CD14-positive monocyte (primary cell): ENCODE data around the gene RUFY4. TPM values are rescaled to one million over a fixed set of nuclear protein-coding genes. Genes with fewer than 3 reads are reported as not detected.

Experiments used
- DNase-seq, 3 donors: peaks; one replicate each; pipeline ENCODE4 v3.0.0-alpha.2; 2011 to 2022
- H2AFZ ChIP-seq: 2 replicates; pipeline ENCODE4 v1.6.0; 2012; ENCODE audit warnings: mild to moderate bottlenecking, low read depth, low read length, inconsistent platforms; ENCODE audit not compliant: insufficient read depth, poor library complexity, severe bottlenecking
- H3K27ac ChIP-seq, 2 donors: 1 replicate in 1 of 2; 2 replicates in 1 of 2; pipeline ENCODE4 v1.5.1; 2012 to 2013; ENCODE audit warnings: low read length in 2 of 2, control low read depth in 1 of 2, inconsistent platforms in 1 of 2, low read depth in 1 of 2, mild to moderate bottlenecking in 1 of 2
- H3K27me3 ChIP-seq, 2 donors: one replicate each; pipeline versions ENCODE4 v1.6.0 to v1.6.1; 2011 to 2013; ENCODE audit warnings: low read length in 2 of 2; ENCODE audit not compliant: control insufficient read depth in 2 of 2, insufficient read depth in 2 of 2
- H3K36me3 ChIP-seq, 2 donors: replicated peaks in 1 of 2; 1 replicate in 1 of 2; 2 replicates in 1 of 2; pipeline versions ENCODE4 v1.5.1 to v1.6.1; 2012 to 2013; ENCODE audit warnings: low read length in 2 of 2, control low read depth in 1 of 2, inconsistent platforms in 1 of 2, mild to moderate bottlenecking in 1 of 2; ENCODE audit not compliant: insufficient read depth in 2 of 2, control insufficient read depth in 1 of 2
- H3K4me1 ChIP-seq, 2 donors: 1 replicate in 1 of 2; 2 replicates in 1 of 2; pipeline versions ENCODE4 v1.5.1 to v1.6.1; 2012 to 2013; ENCODE audit warnings: low read length in 2 of 2, control low read depth in 1 of 2, inconsistent platforms in 1 of 2, mild to moderate bottlenecking in 1 of 2, moderate library complexity in 1 of 2; ENCODE audit not compliant: insufficient read depth in 2 of 2, control insufficient read depth in 1 of 2
- H3K4me2 ChIP-seq: replicated peaks from 2 replicates; pipeline ENCODE3; 2012; ENCODE audit warnings: low read length, moderate library complexity, mild to moderate bottlenecking; ENCODE audit not compliant: poor library complexity, severe bottlenecking; ENCODE audit errors: extremely low read depth
- H3K4me3 ChIP-seq, 3 experiments: fragments of 200-600 bp in 1 of 3; sonication (generic) in 1 of 3; replicated peaks in 1 of 3; 1 replicate in 2 of 3; 2 replicates in 1 of 3; pipeline ENCODE4 v1.5.1; 2011 to 2013; ENCODE audit warnings: low read length in 3 of 3, mild to moderate bottlenecking in 3 of 3, control low read depth in 2 of 3, low read depth in 2 of 3, inconsistent platforms in 1 of 3, moderate library complexity in 1 of 3
- H3K79me2 ChIP-seq: 2 replicates; pipeline ENCODE4 v1.6.0; 2012; ENCODE audit warnings: mild to moderate bottlenecking, control low read depth, inconsistent platforms, low read length, moderate library complexity; ENCODE audit not compliant: insufficient read depth
- H3K9ac ChIP-seq: 2 replicates; pipeline ENCODE4 v1.6.0; 2017; ENCODE audit warnings: low read length, mild to moderate bottlenecking; ENCODE audit not compliant: insufficient read depth, poor library complexity, severe bottlenecking
- H3K9me3 ChIP-seq, 2 donors: replicated peaks in 1 of 2; 1 replicate in 1 of 2; 2 replicates in 1 of 2; pipeline versions ENCODE4 v1.5.1 to v1.6.1; 2012 to 2013; ENCODE audit warnings: low read length in 2 of 2, control low read depth in 1 of 2; ENCODE audit not compliant: control insufficient read depth in 1 of 2, insufficient read depth in 1 of 2
- H4K20me1 ChIP-seq: 2 replicates; pipeline ENCODE4 v1.6.0; 2012; ENCODE audit warnings: mild to moderate bottlenecking, low read length, control low read depth, moderate library complexity; ENCODE audit not compliant: insufficient read depth
- H3K27ac Mint-ChIP-seq, 7 donors: one replicate each; pipeline ENCODE4 v1.8.0; 2020; ENCODE audit warnings: mild to moderate bottlenecking in 7 of 7, mixed read lengths in 7 of 7, moderate library complexity in 6 of 7, inconsistent platforms in 2 of 7
- H3K27me3 Mint-ChIP-seq, 3 donors: one replicate each; pipeline ENCODE4 v1.8.0; 2021 to 2022; ENCODE audit warnings: low read depth in 3 of 3, mild to moderate bottlenecking in 3 of 3, mixed read lengths in 3 of 3, moderate library complexity in 3 of 3, inconsistent platforms in 1 of 3
- H3K36me3 Mint-ChIP-seq, 2 donors: one replicate each; pipeline ENCODE4 v1.8.0; 2020; ENCODE audit warnings: mixed read lengths in 2 of 2, inconsistent platforms in 1 of 2, mild to moderate bottlenecking in 1 of 2
- H3K4me1 Mint-ChIP-seq: one replicate; pipeline ENCODE4 v1.8.0; 2020; ENCODE audit warnings: mild to moderate bottlenecking, mixed read lengths
- H3K4me3 Mint-ChIP-seq, 2 donors: one replicate each; pipeline ENCODE4 v1.8.0; 2020; ENCODE audit warnings: mild to moderate bottlenecking in 2 of 2, mixed read lengths in 2 of 2, moderate library complexity in 1 of 2
- H3K9me3 Mint-ChIP-seq, 7 donors: one replicate each; pipeline ENCODE4 v1.8.0; 2020 to 2022; ENCODE audit warnings: mixed read lengths in 7 of 7, mild to moderate bottlenecking in 6 of 7, moderate library complexity in 6 of 7, inconsistent platforms in 2 of 7
- WGBS: methylation state at CpG from one replicate; pipeline ENCODE4 v1.1.5; 2013; ENCODE audit warnings: missing lambda C conversion rate; ENCODE audit not compliant: insufficient coverage; 5-methylcytosine and 5-hydroxymethylcytosine counted together
- intact Hi-C, 2 donors: fragments of 100-400 bp; cut with micrococcal nuclease; formaldehyde crosslinking; loops; one replicate each; pipeline versions ENCODE4 v1.15.0 to v1.15.1; 2023
- polyA plus RNA-seq, 3 donors: library from polyadenylated mRNA; depleted of rRNA in 1 of 3; unstranded in 2 of 3; stranded (reverse) in 1 of 3; fragments of 300-500 nt in 2 of 3; fragments of >200 nt in 1 of 3; fragmentation: Illumina TruSeq in 2 of 3; gene quantifications; 1 replicate in 2 of 3; 2 replicates in 1 of 3; pipeline ENCODE4 v1.2.3, GENCODE V29; 2012 to 2021
- TF ChIP-seq, protein P1 (sequence below): fragments of 200-600 bp; IDR thresholded peaks from one replicate; pipeline ENCODE4 v1.8.0; 2022; ENCODE audit warnings: antibody characterized with exemption, mild to moderate bottlenecking

RUFY4 gene
- polyA plus RNA-seq, 3 donors = 0.65 to 26.1 (median 0.68) TPM

- H3K36me3 Mint-ChIP-seq = peaks cover 0 to 4% of the 10 kb centered on the region in 2 donors
- intact Hi-C loops = no loop called here
- no peak overlapping the region for H3K4me3 ChIP-seq
Measured at GRCh38 chr2:218026244-218026643, 42.8 kb upstream of the RUFY4 start.

GRCh38 chr2:218026676-218027425 lies 42.2 kb upstream of the RUFY4 start:
- Histone ChIP-seq H4K20me1 (no peaks in the 10 kb centered on the region), H3K9me3 (no peaks in the 10 kb centered on the region), H3K4me1 (peaks cover 4 to 9% of the 10 kb centered on the region in 2 donors), H3K4me3 (no peak overlapping the region), H3K27me3 (no peaks in the 10 kb centered on the region), H3K9ac (no peak overlapping the region), H3K27ac (no peak overlapping the region), H3K4me2 (no peak overlapping the region), H3K36me3 (no peaks in the 10 kb centered on the region), H3K79me2 (peaks cover 23% of the 10 kb centered on the region), H2AFZ (no peak overlapping the region)
- peaks cover 5% of the 10 kb centered on the region for H3K4me1 Mint-ChIP-seq
- H3K9me3 Mint-ChIP-seq = no peaks in the 10 kb centered on the region
- peak overlapping the region in 1 of 7 donors; percentile 70 for H3K27ac Mint-ChIP-seq
- TF ChIP-seq, protein P1, sequence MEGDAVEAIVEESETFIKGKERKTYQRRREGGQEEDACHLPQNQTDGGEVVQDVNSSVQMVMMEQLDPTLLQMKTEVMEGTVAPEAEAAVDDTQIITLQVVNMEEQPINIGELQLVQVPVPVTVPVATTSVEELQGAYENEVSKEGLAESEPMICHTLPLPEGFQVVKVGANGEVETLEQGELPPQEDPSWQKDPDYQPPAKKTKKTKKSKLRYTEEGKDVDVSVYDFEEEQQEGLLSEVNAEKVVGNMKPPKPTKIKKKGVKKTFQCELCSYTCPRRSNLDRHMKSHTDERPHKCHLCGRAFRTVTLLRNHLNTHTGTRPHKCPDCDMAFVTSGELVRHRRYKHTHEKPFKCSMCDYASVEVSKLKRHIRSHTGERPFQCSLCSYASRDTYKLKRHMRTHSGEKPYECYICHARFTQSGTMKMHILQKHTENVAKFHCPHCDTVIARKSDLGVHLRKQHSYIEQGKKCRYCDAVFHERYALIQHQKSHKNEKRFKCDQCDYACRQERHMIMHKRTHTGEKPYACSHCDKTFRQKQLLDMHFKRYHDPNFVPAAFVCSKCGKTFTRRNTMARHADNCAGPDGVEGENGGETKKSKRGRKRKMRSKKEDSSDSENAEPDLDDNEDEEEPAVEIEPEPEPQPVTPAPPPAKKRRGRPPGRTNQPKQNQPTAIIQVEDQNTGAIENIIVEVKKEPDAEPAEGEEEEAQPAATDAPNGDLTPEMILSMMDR = no peak
- no peak for DNase-seq
- no peak overlapping the region for H3K4me3 Mint-ChIP-seq
- H3K27me3 Mint-ChIP-seq = peaks cover 0 to 5% (median 3%) of the 10 kb centered on the region in 3 donors
- 88% methylated on average over 11 of the region's 17 CpGs for WGBS
- H3K36me3 Mint-ChIP-seq = peaks cover 0 to 4% of the 10 kb centered on the region in 2 donors
- intact Hi-C loops = no loop called here

More at GRCh38 chr2:218026244-218026643, 42.8 kb upstream of the RUFY4 start:
- no peak overlapping the region for H3K4me2 ChIP-seq
- H3K27me3 ChIP-seq = no peaks in the 10 kb centered on the region
- H3K9me3 ChIP-seq = no peaks in the 10 kb centered on the region
- H3K27ac Mint-ChIP-seq = no peak overlapping the region
- no peaks in the 10 kb centered on the region for H3K9me3 Mint-ChIP-seq
- TF ChIP-seq, protein P1 = no peak
- 88% methylated on average over 3 of the region's 7 CpGs for WGBS
- no peak overlapping the region for H3K27ac ChIP-seq
- H3K4me3 Mint-ChIP-seq = no peak overlapping the region
- H4K20me1 ChIP-seq = no peaks in the 10 kb centered on the region
- H3K9ac ChIP-seq = no peak overlapping the region
- H3K36me3 ChIP-seq = no peaks in the 10 kb centered on the region
- peaks cover 4 to 14% of the 10 kb centered on the region in 2 donors for H3K4me1 ChIP-seq
- no peak overlapping the region for H2AFZ ChIP-seq
- peaks cover 8% of the 10 kb centered on the region for H3K4me1 Mint-ChIP-seq
- H3K79me2 ChIP-seq = peaks cover 28% of the 10 kb centered on the region
- peaks cover 0 to 5% (median 3%) of the 10 kb centered on the region in 3 donors for H3K27me3 Mint-ChIP-seq
- DNase-seq = no peak
